GM12801 (cell line): Measurements from ENCODE around the gene MECP2.

Experiments used
- TF ChIP-seq, protein P1 (sequence below): IDR thresholded peaks from one replicate; pipeline ENCODE4 v1.5.1; 2011; ENCODE audit warnings: control low read depth; ENCODE audit not compliant: insufficient read length; ENCODE audit errors: extremely low read depth

MECP2 gene

DNA sequence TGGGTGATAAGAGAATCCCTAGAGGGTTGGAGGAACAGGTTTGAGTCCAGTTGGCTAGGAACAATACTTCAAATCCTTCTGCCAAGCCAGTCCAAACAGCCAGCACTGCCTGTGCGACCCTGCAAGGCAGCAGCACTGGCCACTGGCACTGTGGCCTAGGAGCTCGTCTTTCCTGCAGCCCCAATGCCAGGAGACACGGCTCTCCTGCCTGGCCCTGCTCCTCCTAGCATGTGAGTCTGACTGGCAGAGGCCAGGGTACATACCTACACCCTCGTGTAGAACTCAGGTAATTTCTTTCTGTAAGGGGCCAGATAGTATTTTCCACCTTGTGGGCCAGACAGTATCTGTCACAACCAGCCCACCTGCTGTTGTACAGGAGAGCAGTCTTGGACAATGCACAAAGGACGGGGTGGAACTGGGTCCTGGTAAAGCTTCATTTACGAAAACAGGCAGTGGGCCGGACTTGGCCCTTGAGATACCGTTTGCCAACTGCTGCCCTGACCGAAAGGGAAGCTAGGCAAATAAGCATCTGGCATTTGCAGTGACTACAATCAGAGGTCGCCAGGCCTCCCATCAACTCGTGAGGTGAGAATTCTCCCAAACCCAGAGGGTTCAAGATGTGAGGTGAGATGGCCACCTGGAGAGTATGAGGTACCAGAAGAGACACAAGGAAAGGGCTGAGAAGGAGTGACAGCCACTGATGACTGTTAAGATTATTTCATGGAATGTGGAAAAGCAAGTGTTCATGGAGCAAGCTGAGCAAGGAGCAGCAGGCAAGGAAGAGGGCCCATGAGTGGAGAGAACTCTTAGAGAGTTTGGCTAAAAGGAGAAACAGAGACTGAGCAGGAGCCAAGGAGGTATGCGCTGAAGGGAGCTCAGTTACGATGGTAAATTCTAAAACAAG lies 48.1 kb downstream of the MECP2 start:
- TF ChIP-seq, protein P1, sequence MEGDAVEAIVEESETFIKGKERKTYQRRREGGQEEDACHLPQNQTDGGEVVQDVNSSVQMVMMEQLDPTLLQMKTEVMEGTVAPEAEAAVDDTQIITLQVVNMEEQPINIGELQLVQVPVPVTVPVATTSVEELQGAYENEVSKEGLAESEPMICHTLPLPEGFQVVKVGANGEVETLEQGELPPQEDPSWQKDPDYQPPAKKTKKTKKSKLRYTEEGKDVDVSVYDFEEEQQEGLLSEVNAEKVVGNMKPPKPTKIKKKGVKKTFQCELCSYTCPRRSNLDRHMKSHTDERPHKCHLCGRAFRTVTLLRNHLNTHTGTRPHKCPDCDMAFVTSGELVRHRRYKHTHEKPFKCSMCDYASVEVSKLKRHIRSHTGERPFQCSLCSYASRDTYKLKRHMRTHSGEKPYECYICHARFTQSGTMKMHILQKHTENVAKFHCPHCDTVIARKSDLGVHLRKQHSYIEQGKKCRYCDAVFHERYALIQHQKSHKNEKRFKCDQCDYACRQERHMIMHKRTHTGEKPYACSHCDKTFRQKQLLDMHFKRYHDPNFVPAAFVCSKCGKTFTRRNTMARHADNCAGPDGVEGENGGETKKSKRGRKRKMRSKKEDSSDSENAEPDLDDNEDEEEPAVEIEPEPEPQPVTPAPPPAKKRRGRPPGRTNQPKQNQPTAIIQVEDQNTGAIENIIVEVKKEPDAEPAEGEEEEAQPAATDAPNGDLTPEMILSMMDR: no peak

DNA sequence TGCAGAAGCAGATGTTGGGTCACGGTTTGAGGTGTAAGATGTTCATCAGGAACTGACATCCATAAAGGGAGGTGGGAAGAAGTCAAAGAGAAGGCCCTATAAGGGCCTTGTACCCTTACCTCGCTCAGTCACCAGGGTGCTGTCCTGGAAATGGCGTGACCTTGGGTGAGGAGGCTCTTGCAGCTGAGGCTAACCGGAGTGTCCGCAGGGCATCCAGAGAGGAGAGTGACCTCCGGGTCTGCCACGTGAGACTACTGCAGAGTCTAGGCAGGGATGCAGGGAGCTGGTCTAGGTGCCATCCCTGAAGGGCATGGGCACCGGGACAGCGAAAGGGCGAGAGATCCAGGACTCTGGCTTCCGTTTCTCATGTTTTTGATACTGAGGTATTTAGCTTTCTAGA lies 49.1 kb downstream of the MECP2 start:
- TF ChIP-seq, protein P1: no peak

DNA sequence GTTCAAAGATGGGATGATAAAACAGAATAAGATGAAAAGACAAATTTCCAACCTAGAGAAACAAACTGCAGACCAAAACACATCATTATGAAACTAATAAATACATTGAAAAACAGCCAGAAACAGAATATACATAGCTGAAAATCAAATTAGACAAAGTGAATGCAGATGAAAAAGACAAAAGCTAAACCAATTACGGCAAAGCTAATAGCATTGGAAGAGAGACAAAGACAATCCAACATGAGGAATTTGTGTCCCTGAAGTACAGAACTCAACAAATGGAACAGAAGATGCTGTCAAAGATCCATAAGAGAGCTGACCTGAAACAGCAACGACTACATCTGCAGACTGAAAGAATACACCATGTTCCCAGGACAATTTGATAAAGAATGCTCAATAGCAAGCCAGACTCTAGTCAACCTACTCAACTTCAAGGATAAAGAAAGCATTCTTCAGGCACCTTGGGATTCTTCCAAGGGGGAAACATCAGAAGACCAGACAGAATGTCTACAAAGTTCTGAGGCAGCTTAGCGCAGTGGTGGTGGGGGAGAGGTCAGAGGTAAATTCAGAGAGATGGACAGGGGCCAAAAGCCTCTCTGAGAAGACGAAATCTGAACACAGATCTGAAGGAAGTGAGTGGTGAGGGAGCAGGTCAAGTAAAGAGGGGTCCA lies 50.4 kb downstream of the MECP2 start:
- TF ChIP-seq, protein P1: no peak

DNA sequence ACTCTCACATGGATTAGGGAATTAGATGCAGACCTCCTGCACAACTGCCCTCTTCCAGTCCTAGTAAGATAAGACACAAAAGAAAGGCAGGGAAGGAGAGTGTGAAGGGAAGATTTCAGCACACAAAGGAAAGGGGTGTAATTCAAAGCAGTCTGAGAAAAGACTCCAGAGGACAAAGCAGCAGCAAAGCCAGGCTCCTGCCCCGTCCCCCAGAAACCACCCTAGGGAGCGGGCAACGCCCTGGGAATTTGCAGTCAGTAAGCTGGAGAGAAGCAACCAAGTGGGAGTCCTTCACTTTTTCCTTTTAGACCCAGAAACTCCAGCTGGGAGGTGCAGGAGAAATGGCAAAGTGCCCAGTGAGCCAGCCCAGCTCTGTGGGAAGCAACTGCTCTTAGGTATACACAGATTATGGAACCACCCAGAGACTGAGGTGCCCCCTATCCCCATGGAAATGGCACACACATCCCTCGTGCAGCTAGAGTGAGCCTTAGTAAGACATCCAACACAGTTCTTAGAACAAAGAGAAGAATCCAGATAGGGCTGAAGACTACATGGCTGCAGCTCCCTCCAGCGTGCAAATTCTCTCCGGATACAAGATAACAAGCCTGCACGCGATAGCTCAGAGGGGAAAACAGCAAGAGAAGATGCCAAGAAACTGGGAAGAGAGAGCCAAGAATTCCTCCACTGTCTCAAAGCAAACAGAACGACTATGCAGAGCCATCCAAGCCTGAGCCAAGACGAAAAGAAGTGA lies 51.3 kb downstream of the MECP2 start:
- TF ChIP-seq, protein P1: no peak

DNA sequence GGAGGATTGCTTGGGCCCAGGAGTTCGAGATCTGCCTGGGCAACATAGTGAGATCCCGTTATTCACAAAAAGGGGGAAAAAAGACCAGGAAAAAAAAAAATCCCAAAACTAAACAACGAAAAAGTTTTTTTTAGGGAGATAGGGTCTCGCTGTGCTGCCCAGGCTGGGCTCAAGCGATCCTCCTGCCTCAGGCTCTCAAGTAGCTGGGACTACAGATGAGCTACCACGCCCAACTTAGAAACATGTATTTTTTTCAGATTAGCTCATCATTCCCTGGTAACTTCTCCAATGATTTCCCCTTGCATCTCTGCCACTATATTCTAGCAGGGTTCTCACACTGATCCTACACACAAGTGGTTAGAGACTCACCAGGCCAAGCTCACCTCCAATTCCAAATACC lies 53.4 kb downstream of the MECP2 start:
- TF ChIP-seq, protein P1: no peak

DNA sequence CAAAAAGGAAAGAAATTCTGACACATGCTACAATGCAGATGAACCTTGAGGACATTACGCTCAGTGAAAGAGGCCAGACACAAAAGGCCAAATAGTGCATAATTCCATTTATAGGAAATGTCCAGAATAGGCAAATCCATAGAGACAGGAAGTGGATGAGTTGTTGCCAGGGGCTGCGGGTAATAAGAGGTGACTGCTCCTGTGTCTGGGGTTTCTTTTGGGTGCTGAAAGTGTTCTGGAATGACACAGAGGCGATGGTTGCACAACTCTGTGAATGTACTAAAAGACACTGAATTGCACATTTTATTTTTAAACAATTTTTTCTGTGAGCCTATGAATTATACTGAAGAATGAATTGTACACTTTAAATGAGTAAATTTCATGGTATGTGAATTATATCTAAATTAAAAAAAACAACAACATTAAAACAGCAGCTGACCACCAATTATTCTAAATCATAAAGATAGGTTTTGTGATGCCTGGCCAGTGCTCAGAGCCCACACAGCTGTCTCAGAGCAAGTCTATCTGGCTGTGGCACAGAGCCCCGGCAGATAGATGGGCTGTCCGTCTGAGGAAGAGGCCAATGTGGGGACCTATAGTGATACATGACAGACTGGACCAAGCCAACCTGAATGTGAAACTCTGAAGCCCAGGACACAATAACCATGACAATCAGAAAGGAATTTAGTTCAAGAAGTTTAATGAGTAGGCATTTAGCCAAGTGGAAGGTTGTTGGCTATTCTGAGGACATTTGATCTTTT lies 54.3 kb downstream of the MECP2 start:
- TF ChIP-seq, protein P1: no peak
